Measurements from ENCODE around the gene VIL1. TPM values are rescaled to one million over a fixed set of nuclear protein-coding genes. Genes with fewer than 3 reads are reported as not detected.
A peak's percentile ranks its signal among the peaks of the same experiment; 100 is the strongest.

VIL1 gene
- total RNA-seq, 1 donor from 2014 or later = not detected

DNA sequence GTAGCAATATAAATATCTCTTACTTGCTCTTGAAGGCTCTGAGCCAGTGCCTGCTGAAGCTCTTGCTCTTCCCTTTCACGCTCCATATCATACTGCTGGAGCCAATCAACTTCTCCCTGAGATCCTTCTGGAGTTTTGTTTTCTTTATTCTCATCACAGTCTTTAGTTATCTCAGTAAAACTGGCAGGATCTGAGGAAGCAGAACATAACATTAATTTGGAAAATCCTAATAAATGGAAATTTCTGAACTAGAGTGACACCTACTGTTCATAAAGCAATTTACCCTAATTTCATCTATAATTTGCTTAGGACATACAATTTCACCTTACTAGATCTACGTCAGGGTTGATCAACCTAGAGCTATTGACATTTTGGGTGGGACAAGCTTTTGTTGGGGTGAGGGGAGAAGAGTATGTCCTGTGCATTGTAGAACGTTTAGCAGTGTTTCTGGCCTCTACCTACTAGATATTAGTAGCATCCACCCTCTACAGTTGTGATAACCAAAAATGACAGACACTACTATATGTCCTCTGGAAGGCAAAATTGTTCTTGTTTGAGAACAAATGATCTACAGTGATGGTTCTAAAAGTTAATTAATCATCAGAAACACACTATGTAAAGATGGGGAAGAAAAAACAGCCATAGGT lies 47.2 kb downstream of the VIL1 start:
- H2AFZ ChIP-seq (ENCODE audit: low read depth, low read length) = no peak overlapping the region
- H3K9me3 ChIP-seq (ENCODE audit: insufficient read depth, low read depth, low read length) = no peaks in the 10 kb centered on the region
- Mint-ChIP-seq H3K36me3 (ENCODE audit: low read depth, unreplicated experiment) (peaks cover 6% of the 10 kb centered on the region), H3K4me3 (ENCODE audit: unreplicated experiment) (no peak overlapping the region), H3K9me3 (ENCODE audit: unreplicated experiment) (no peaks in the 10 kb centered on the region), H3K27me3 (ENCODE audit: low read depth, unreplicated experiment) (no peaks in the 10 kb centered on the region), H3K27ac (ENCODE audit: unreplicated experiment) (no peak overlapping the region), H3K4me1 (ENCODE audit: low read depth, unreplicated experiment) (no peaks in the 10 kb centered on the region)
- no peak overlapping the region for H3K4me2 ChIP-seq (ENCODE audit: low read length)
- no peak overlapping the region for H3K9ac ChIP-seq (ENCODE audit: low read length)
- no peak overlapping the region for H3K27ac ChIP-seq (ENCODE audit: low read depth, low read length)
- FAIRE-seq (no peak), DNase-seq (ENCODE audit: low read depth) (peak; percentile 8)
- H3K4me1 ChIP-seq (ENCODE audit: insufficient read depth, low read length) = no peaks in the 10 kb centered on the region
- no peaks in the 10 kb centered on the region for H3K79me2 ChIP-seq (ENCODE audit: insufficient read depth, low read length)
- H3K36me3 ChIP-seq (ENCODE audit: insufficient read depth, low read length) = peaks cover 2% of the 10 kb centered on the region
- no peaks in the 10 kb centered on the region for H3K27me3 ChIP-seq (ENCODE audit: insufficient read depth, low read length)
- no peak overlapping the region for H3K4me3 ChIP-seq (ENCODE audit: insufficient read depth, low read depth, low read length)
- no peaks in the 10 kb centered on the region for H4K20me1 ChIP-seq (ENCODE audit: insufficient read depth, low read length)
- no peak for TF ChIP-seq EZH2 (IDR thresholded peaks at IDR 0.05; ENCODE audit: insufficient read depth, low read length)
- TF ChIP-seq CTCF (IDR thresholded peaks at IDR 0.05; ENCODE audit: insufficient read depth, low read depth, low read length) = peak; percentile 42

GRCh38 chr2:218470448-218470847 lies 51.5 kb downstream of the VIL1 start:
- Mint-ChIP-seq H3K27ac (ENCODE audit: unreplicated experiment) (no peak overlapping the region), H3K27me3 (ENCODE audit: low read depth, unreplicated experiment) (no peaks in the 10 kb centered on the region), H3K36me3 (ENCODE audit: low read depth, unreplicated experiment) (peaks cover 5% of the 10 kb centered on the region), H3K9me3 (ENCODE audit: unreplicated experiment) (no peaks in the 10 kb centered on the region), H3K4me3 (ENCODE audit: unreplicated experiment) (no peak overlapping the region), H3K4me1 (ENCODE audit: low read depth, unreplicated experiment) (no peaks in the 10 kb centered on the region)
- no peak overlapping the region for H2AFZ ChIP-seq (ENCODE audit: low read depth, low read length)
- no peaks in the 10 kb centered on the region for H3K79me2 ChIP-seq (ENCODE audit: insufficient read depth, low read length)
- H3K9ac ChIP-seq (ENCODE audit: low read length) = no peak overlapping the region
- no peak overlapping the region for H3K27ac ChIP-seq (ENCODE audit: low read depth, low read length)
- no peaks in the 10 kb centered on the region for H3K4me1 ChIP-seq (ENCODE audit: insufficient read depth, low read length)
- peaks cover 16% of the 10 kb centered on the region for H3K36me3 ChIP-seq (ENCODE audit: insufficient read depth, low read length)
- H4K20me1 ChIP-seq (ENCODE audit: insufficient read depth, low read length) = no peaks in the 10 kb centered on the region
- no peak for DNase-seq (ENCODE audit: low read depth)
- no peak for TF ChIP-seq EZH2 (IDR thresholded peaks at IDR 0.05; ENCODE audit: insufficient read depth, low read length)
- TF ChIP-seq CTCF (IDR thresholded peaks at IDR 0.05; ENCODE audit: insufficient read depth, low read depth, low read length) = no peak
- H3K4me3 ChIP-seq (ENCODE audit: insufficient read depth, low read depth, low read length) = no peak overlapping the region
- no peak overlapping the region for H3K4me2 ChIP-seq (ENCODE audit: low read length)
- H3K27me3 ChIP-seq (ENCODE audit: insufficient read depth, low read length) = no peaks in the 10 kb centered on the region
- no peak for FAIRE-seq
- H3K9me3 ChIP-seq (ENCODE audit: insufficient read depth, low read depth, low read length) = no peaks in the 10 kb centered on the region

DNA sequence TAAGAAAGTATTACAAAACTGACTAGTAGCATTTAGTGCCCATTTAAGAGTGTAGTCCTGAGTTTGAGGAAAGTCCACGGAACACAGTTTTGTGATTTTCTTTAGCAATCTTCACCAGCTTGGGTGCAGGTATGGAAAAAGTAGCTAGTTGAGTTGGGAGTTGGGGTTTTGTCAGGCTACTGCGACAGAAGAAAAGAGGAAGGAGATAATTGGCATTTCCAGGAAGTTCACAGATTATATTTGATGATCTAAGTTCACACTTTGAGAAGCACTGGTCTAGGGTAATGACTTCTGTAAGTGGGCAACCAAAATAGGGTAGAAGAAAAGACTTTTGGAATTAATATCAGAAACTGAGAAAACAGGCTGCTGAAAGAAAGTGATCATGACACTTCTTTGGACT lies 52.1 kb downstream of the VIL1 start:
- H3K9ac ChIP-seq (ENCODE audit: low read length) = no peak overlapping the region
- no peaks in the 10 kb centered on the region for H4K20me1 ChIP-seq (ENCODE audit: insufficient read depth, low read length)
- Mint-ChIP-seq H3K27ac (ENCODE audit: unreplicated experiment) (no peak overlapping the region), H3K9me3 (ENCODE audit: unreplicated experiment) (no peaks in the 10 kb centered on the region), H3K27me3 (ENCODE audit: low read depth, unreplicated experiment) (no peaks in the 10 kb centered on the region), H3K36me3 (ENCODE audit: low read depth, unreplicated experiment) (peaks cover 5% of the 10 kb centered on the region), H3K4me3 (ENCODE audit: unreplicated experiment) (no peak overlapping the region), H3K4me1 (ENCODE audit: low read depth, unreplicated experiment) (no peaks in the 10 kb centered on the region)
- FAIRE-seq (no peak), DNase-seq (ENCODE audit: low read depth) (no peak)
- H3K4me1 ChIP-seq (ENCODE audit: insufficient read depth, low read length) = no peaks in the 10 kb centered on the region
- no peak for TF ChIP-seq EZH2 (IDR thresholded peaks at IDR 0.05; ENCODE audit: insufficient read depth, low read length)
- no peak for TF ChIP-seq CTCF (IDR thresholded peaks at IDR 0.05; ENCODE audit: insufficient read depth, low read depth, low read length)
- no peak overlapping the region for H3K4me2 ChIP-seq (ENCODE audit: low read length)
- H3K9me3 ChIP-seq (ENCODE audit: insufficient read depth, low read depth, low read length) = no peaks in the 10 kb centered on the region
- no peaks in the 10 kb centered on the region for H3K27me3 ChIP-seq (ENCODE audit: insufficient read depth, low read length)
- peaks cover 16% of the 10 kb centered on the region for H3K36me3 ChIP-seq (ENCODE audit: insufficient read depth, low read length)
- H3K79me2 ChIP-seq (ENCODE audit: insufficient read depth, low read length) = no peaks in the 10 kb centered on the region
- no peak overlapping the region for H3K4me3 ChIP-seq (ENCODE audit: insufficient read depth, low read depth, low read length)
- H3K27ac ChIP-seq (ENCODE audit: low read depth, low read length) = no peak overlapping the region
- no peak overlapping the region for H2AFZ ChIP-seq (ENCODE audit: low read depth, low read length)

Data from astrocyte (in vitro differentiated cells and primary cell).